HEK293T (cell line): ENCODE results near the gene SYN1.
A peak's percentile ranks its signal among the peaks of the same experiment; 100 is the strongest.

Source experiments
- CTCF ChIA-PET: fragments of 350-600 bp; formaldehyde crosslinking; extraction: SDS; loops from one replicate; lab custom pipeline; 2021; ENCODE audit warnings: antibody characterized with exemption, inconsistent platforms; lab: Yijun Ruan, JAX
- POLR2A ChIA-PET: fragments of 350-600 bp; formaldehyde crosslinking; extraction: SDS; loops from one replicate; lab custom pipeline; 2020; ENCODE audit warnings: antibody characterized with exemption, inconsistent platforms; lab: Yijun Ruan, JAX
- DNase-seq: peaks from one replicate; pipeline ENCODE4 v3.0.0; 2012; ENCODE audit warnings: mixed read lengths; ENCODE audit errors: extremely low spot score
- ARNT ChIP-seq: fragments of 450-650 bp; IDR thresholded peaks from 2 replicates; pipeline ENCODE4 v1.6.1; 2017; ENCODE audit warnings: mild to moderate bottlenecking
- BHLHE40 ChIP-seq: fragments of 450-650 bp; IDR thresholded peaks from 2 replicates; pipeline ENCODE4 v1.6.1; 2016; ENCODE audit warnings: mild to moderate bottlenecking, moderate library complexity, borderline replicate concordance
- CTBP1 ChIP-seq: fragments of 450-650 bp; IDR thresholded peaks from 2 replicates; pipeline ENCODE4 v1.6.1; 2016; ENCODE audit warnings: borderline replicate concordance
- ELF4 ChIP-seq: fragments of 450-650 bp; IDR thresholded peaks from 2 replicates; pipeline ENCODE4 v1.6.1; 2017; ENCODE audit warnings: antibody characterized with exemption
- FOXA1 ChIP-seq: fragments of 450-650 bp; IDR thresholded peaks from 2 replicates; pipeline ENCODE4 v1.6.1; 2016; ENCODE audit warnings: mild to moderate bottlenecking
- FOXK2 ChIP-seq: fragments of 450-650 bp; IDR thresholded peaks from 2 replicates; pipeline ENCODE4 v1.6.1; 2016; ENCODE audit warnings: mild to moderate bottlenecking
- FOXM1 ChIP-seq: fragments of 450-650 bp; IDR thresholded peaks from 2 replicates; pipeline ENCODE4 v1.6.1; 2017; ENCODE audit warnings: mild to moderate bottlenecking, borderline replicate concordance
- HDGF ChIP-seq: fragments of 450-650 bp; IDR thresholded peaks from 2 replicates; pipeline ENCODE4 v1.6.1; 2017; ENCODE audit warnings: antibody characterized with exemption, borderline replicate concordance
- L3MBTL2 ChIP-seq: fragments of 450-650 bp; conservative IDR thresholded peaks from 2 replicates; pipeline ENCODE4 v1.6.1; 2016; ENCODE audit warnings: mild to moderate bottlenecking
- LEF1 ChIP-seq: fragments of 450-650 bp; IDR thresholded peaks from 2 replicates; pipeline ENCODE4 v1.6.1; 2017; ENCODE audit warnings: mild to moderate bottlenecking, borderline replicate concordance
- NFRKB ChIP-seq: fragments of 450-650 bp; IDR thresholded peaks from 2 replicates; pipeline ENCODE4 v1.6.1; 2016; ENCODE audit warnings: mild to moderate bottlenecking, moderate library complexity
- SP1 ChIP-seq: fragments of 450-650 bp; IDR thresholded peaks from 2 replicates; pipeline ENCODE4 v1.6.1; 2017
- SUZ12 ChIP-seq: fragments of 450-650 bp; IDR thresholded peaks from 2 replicates; pipeline ENCODE4 v1.6.1; 2016; ENCODE audit warnings: mild to moderate bottlenecking
- TARDBP ChIP-seq: fragments of 450-650 bp; IDR thresholded peaks from 2 replicates; pipeline ENCODE4 v1.6.1; 2016
- ZNF384 ChIP-seq: fragments of 450-650 bp; IDR thresholded peaks from 2 replicates; pipeline ENCODE4 v1.6.1; 2016
- TF ChIP-seq, protein P1 (sequence below): fragments of 450-650 bp; IDR thresholded peaks from 2 replicates; pipeline ENCODE4 v1.6.1; 2016

Gene SYN1

GRCh38 chrX:47632666-47633065 lies 13.0 kb upstream of the SYN1 start:
- ChIA-PET POLR2A (no interaction called here), CTCF (no interaction called here)
- TF ChIP-seq ARNT: no peak
- TF ChIP-seq HDGF: no peak
- no peak for TF ChIP-seq NFRKB
- no peak for TF ChIP-seq CTBP1
- TF ChIP-seq, protein P1, sequence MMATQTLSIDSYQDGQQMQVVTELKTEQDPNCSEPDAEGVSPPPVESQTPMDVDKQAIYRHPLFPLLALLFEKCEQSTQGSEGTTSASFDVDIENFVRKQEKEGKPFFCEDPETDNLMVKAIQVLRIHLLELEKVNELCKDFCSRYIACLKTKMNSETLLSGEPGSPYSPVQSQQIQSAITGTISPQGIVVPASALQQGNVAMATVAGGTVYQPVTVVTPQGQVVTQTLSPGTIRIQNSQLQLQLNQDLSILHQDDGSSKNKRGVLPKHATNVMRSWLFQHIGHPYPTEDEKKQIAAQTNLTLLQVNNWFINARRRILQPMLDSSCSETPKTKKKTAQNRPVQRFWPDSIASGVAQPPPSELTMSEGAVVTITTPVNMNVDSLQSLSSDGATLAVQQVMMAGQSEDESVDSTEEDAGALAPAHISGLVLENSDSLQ: no peak
- no peak for TF ChIP-seq TARDBP
- TF ChIP-seq BHLHE40: no peak
- TF ChIP-seq SUZ12: no peak
- TF ChIP-seq LEF1: no peak
- DNase-seq: no peak

GRCh38 chrX:47631676-47632075 lies 12.0 kb upstream of the SYN1 start:
- ChIA-PET CTCF (interaction anchor here (0.7 kb wide), 1 partner anchor 34 kb away, joined by 3 read pairs; no protein-coding TSS in a partner anchor), POLR2A (no interaction called here)
- no peak for DNase-seq
- TF ChIP-seq FOXA1: no peak
- no peak for TF ChIP-seq HDGF
- no peak for TF ChIP-seq FOXK2
- TF ChIP-seq ARNT: no peak
- no peak for TF ChIP-seq L3MBTL2
- TF ChIP-seq BHLHE40: no peak
- no peak for TF ChIP-seq LEF1
- no peak for TF ChIP-seq SUZ12
- TF ChIP-seq SP1: no peak
- TF ChIP-seq ELF4: no peak
- TF ChIP-seq FOXM1: no peak
- TF ChIP-seq TARDBP: no peak
- TF ChIP-seq, protein P1: no peak
- TF ChIP-seq ZNF384: no peak
- TF ChIP-seq CTBP1: no peak

- ChIA-PET CTCF (no interaction called here), POLR2A (interaction anchor here (1.4 kb wide), 1 partner anchor 73 kb away, joined by 4 read pairs; no protein-coding TSS in a partner anchor)
- no peak for TF ChIP-seq BHLHE40
- no peak for TF ChIP-seq SP1
- TF ChIP-seq FOXK2: no peak
- TF ChIP-seq FOXA1: no peak
- TF ChIP-seq LEF1: no peak
- TF ChIP-seq ZNF384: no peak
- TF ChIP-seq L3MBTL2: no peak
- TF ChIP-seq CTBP1: no peak
- no peak for TF ChIP-seq HDGF
- DNase-seq: no peak
Measured at GRCh38 chrX:47629419-47630200, 10.0 kb upstream of the SYN1 start, which contains the start of gene CFP. Gene CFP, minus strand, starts transcription at chrX:47629930. Its CDS starts 86 bp downstream, at chrX:47629844.

DNA sequence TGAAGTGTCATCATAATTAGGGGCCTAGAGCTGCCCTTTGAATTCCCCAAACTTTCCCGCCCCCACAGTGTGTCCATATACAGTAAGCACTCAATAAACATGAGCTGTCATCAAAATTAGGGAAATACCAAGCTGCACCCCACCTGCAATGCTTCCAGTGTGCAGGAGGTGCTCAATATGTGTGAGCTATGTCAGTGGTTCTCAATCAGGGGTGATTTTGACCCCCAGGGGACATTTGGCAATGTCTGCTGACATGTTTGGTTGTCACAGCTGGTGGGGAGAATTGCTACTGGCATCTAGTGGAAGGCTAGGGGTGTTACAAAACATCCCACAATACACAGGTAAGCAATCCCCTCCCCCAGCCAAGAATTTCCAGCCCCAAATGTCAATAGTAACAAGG lies 9.3 kb upstream of the SYN1 start:
- TF ChIP-seq HDGF (no peak), NFRKB (no peak), SP1 (no peak)
- TF ChIP-seq, protein P1: no peak
- ChIA-PET CTCF (interaction anchor here (1.0 kb wide), 1 partner anchor 67 kb away, joined by 3 read pairs; no protein-coding TSS in a partner anchor), POLR2A (interaction anchor here (0.9 to 1.4 kb wide), 2 partner anchors 20 to 73 kb away, joined by 4 read pairs; no protein-coding TSS in a partner anchor)
- DNase-seq: no peak

DNA sequence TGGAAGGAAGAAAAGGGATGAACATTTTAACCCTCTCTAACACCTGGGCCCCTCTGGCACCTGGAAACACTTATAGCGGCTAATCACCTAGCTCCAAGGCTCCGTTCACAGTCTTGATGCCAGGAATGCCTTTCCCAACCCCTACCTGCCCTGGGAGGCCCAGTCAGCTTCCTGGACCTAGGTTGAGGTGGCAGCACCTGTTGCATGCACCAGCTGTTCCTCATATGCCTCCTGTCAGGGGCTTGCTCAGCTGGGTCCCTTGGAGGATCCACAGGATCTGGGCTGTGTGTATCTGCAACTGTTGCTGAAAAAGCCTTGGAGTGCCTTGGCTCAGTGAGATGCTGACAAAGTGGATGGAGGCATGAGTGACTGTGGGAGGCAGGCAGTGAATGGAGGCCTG lies 5.7 kb upstream of the SYN1 start:
- TF ChIP-seq L3MBTL2 (no peak), BHLHE40 (no peak), SP1 (no peak), ELF4 (no peak), FOXK2 (no peak), FOXM1 (no peak), ZNF384 (no peak)
- DNase-seq: no peak
- ChIA-PET POLR2A (no interaction called here), CTCF (no interaction called here)

GRCh38 chrX:47623540-47624027 lies 3.9 kb upstream of the SYN1 start:
- peak; percentile 83 for DNase-seq
- TF ChIP-seq HDGF: no peak
- TF ChIP-seq TARDBP: no peak
- TF ChIP-seq CTBP1: no peak
- TF ChIP-seq L3MBTL2: peak; percentile 67
- TF ChIP-seq, protein P1: peak; percentile 93
- no peak for TF ChIP-seq ZNF384
- no peak for TF ChIP-seq SUZ12
- no peak for TF ChIP-seq ARNT
- no peak for TF ChIP-seq FOXK2
- TF ChIP-seq SP1: no peak
- TF ChIP-seq NFRKB: no peak
- ChIA-PET CTCF (no interaction called here), POLR2A (interaction anchor here (0.9 to 1.1 kb wide), 3 partner anchors 9 to 82 kb away, joined by 3 to 6 read pairs (median 3); no protein-coding TSS in a partner anchor)
